K562 (cell line): Measurements from ENCODE around the gene STIM1. TPM values are rescaled to one million over a fixed set of nuclear protein-coding genes. Genes with fewer than 3 reads are reported as not detected.

Source experiments
- ARNT ChIP-seq, 2 experiments: fragments of 450-650 bp; IDR thresholded peaks; 2 replicates each; pipeline ENCODE4 v1.6.1; 2016; ENCODE audit warnings: mild to moderate bottlenecking in 1 of 2
- BCOR ChIP-seq: fragments of 450-650 bp; IDR thresholded peaks from 2 replicates; pipeline ENCODE4 v1.6.1; 2016
- CTBP1 ChIP-seq: fragments of 450-650 bp; IDR thresholded peaks from 2 replicates; pipeline ENCODE4 v1.6.1; 2016; ENCODE audit warnings: borderline replicate concordance
- E2F3 ChIP-seq: fragments of 250-450 bp; sonication (Bioruptor Pico); IDR thresholded peaks from 2 replicates; pipeline ENCODE4 v1.4.0; 2020; ENCODE audit warnings: mild to moderate bottlenecking
- JUND ChIP-seq, 2 experiments: IDR thresholded peaks; 2 replicates in 1 of 2; 3 replicates in 1 of 2; pipeline ENCODE4 v1.6.1; 2011; ENCODE audit warnings: borderline replicate concordance in 2 of 2, low read depth in 2 of 2, low read length in 2 of 2, improper control_type of control experiment in 1 of 2, missing biosample characterization in 1 of 2, missing genetic modification characterization in 1 of 2, missing genetic modification reagents in 1 of 2
- MEF2A ChIP-seq: IDR thresholded peaks from 2 replicates; pipeline ENCODE4 v1.6.1; 2011; ENCODE audit warnings: low read depth, mild to moderate bottlenecking, low read length, moderate library complexity; ENCODE audit not compliant: control insufficient read depth
- MTA1 ChIP-seq: fragments of 450-650 bp; IDR thresholded peaks from 2 replicates; pipeline ENCODE4 v1.6.1; 2017; ENCODE audit warnings: borderline replicate concordance
- POLR2A ChIP-seq: fragments of 450-650 bp; conservative IDR thresholded peaks from 2 replicates; pipeline ENCODE4 v1.6.1; 2016
- RBM15 ChIP-seq: fragments of 200-400 bp; formaldehyde crosslinking; IDR thresholded peaks from 2 replicates; pipeline ENCODE4 v1.6.1; 2018; ENCODE audit warnings: mild to moderate bottlenecking, low read length, moderate library complexity; ENCODE audit not compliant: insufficient read depth
- SOX6 ChIP-seq: fragments of 450-650 bp; IDR thresholded peaks from 2 replicates; pipeline ENCODE4 v1.6.1; 2014; ENCODE audit warnings: mild to moderate bottlenecking
- TAF1 ChIP-seq: IDR thresholded peaks from 2 replicates; pipeline ENCODE4 v1.6.1; 2011; ENCODE audit warnings: mild to moderate bottlenecking, low read length, moderate library complexity; ENCODE audit not compliant: insufficient read depth, control insufficient read depth, severe bottlenecking; ENCODE audit errors: extremely low read depth
- ZNF184 ChIP-seq: sonication (generic); formaldehyde crosslinking; IDR thresholded peaks from 2 replicates; pipeline ENCODE4 v1.5.0; 2020; ENCODE audit warnings: missing genetic modification reagents
- ZNF3 ChIP-seq: fragments of 250-450 bp; sonication (Bioruptor Pico); IDR thresholded peaks from 2 replicates; pipeline ENCODE4 v1.5.0; 2021; ENCODE audit warnings: mild to moderate bottlenecking, moderate library complexity
- polyA plus RNA-seq, 8 experiments: library from polyadenylated mRNA; depleted of rRNA in 4 of 8; stranded (reverse) in 5 of 8; unstranded in 3 of 8; fragments of >200 nt; fragmentation: Nextera tagmentation in 2 of 8; fragmentation: Illumina TruSeq in 1 of 8; extraction: Ambion mirVana in 2 of 8; extraction: Trizol in 1 of 8; gene quantifications; 2 replicates each; pipeline versions ENCODE4 v1.2.1 to v1.2.3, GENCODE V29; 2011 to 2014; ENCODE audit warnings: inconsistent platforms in 1 of 8, missing spikeins in 1 of 8
- total RNA-seq, 7 experiments: library from RNA; depleted of rRNA in 6 of 7; stranded (reverse); fragments of >200 nt in 6 of 7; fragmentation: Illumina TruSeq in 2 of 7; extraction: Trizol in 2 of 7; gene quantifications; 2 replicates each; pipeline versions ENCODE4 v1.2.1 to v1.2.3, GENCODE V29; 2011 to 2021; ENCODE audit warnings: low replicate concordance in 1 of 7
- TF ChIP-seq, protein P1 (sequence below): sonication (generic); formaldehyde crosslinking; IDR thresholded peaks from 2 replicates; pipeline ENCODE4 v1.8.0; 2023; ENCODE audit warnings: mild to moderate bottlenecking, missing genetic modification reagents
- TF ChIP-seq, protein P2 (sequence below): sonication (generic); formaldehyde crosslinking; IDR thresholded peaks from 2 replicates; pipeline ENCODE4 v1.8.0; 2023; ENCODE audit warnings: missing genetic modification reagents, mild to moderate bottlenecking, borderline replicate concordance
- TF ChIP-seq, protein P3 (sequence below): sonication (generic); formaldehyde crosslinking; IDR thresholded peaks from 2 replicates; pipeline ENCODE4 v1.8.0; 2022; ENCODE audit warnings: missing genetic modification reagents, mild to moderate bottlenecking, moderate library complexity, borderline replicate concordance
- TF ChIP-seq, protein P4 (sequence below), 2 experiments: fragments of 450-650 bp in 1 of 2; sonication (generic) in 1 of 2; formaldehyde crosslinking in 1 of 2; IDR thresholded peaks in 1 of 2; conservative IDR thresholded peaks in 1 of 2; 2 replicates each; pipeline versions ENCODE4 v1.6.1 to v1.8.1; 2016 to 2023; ENCODE audit warnings: mild to moderate bottlenecking in 2 of 2, moderate library complexity in 2 of 2, inconsistent platforms in 1 of 2, missing genetic modification reagents in 1 of 2

Gene STIM1
- total and polyA plus RNA-seq, 9 of the 15 experiments (the other 6 are each of a cell fraction or from before 2014, with no cell fraction given): 7.7 to 50.5 (median 22.5) TPM

DNA sequence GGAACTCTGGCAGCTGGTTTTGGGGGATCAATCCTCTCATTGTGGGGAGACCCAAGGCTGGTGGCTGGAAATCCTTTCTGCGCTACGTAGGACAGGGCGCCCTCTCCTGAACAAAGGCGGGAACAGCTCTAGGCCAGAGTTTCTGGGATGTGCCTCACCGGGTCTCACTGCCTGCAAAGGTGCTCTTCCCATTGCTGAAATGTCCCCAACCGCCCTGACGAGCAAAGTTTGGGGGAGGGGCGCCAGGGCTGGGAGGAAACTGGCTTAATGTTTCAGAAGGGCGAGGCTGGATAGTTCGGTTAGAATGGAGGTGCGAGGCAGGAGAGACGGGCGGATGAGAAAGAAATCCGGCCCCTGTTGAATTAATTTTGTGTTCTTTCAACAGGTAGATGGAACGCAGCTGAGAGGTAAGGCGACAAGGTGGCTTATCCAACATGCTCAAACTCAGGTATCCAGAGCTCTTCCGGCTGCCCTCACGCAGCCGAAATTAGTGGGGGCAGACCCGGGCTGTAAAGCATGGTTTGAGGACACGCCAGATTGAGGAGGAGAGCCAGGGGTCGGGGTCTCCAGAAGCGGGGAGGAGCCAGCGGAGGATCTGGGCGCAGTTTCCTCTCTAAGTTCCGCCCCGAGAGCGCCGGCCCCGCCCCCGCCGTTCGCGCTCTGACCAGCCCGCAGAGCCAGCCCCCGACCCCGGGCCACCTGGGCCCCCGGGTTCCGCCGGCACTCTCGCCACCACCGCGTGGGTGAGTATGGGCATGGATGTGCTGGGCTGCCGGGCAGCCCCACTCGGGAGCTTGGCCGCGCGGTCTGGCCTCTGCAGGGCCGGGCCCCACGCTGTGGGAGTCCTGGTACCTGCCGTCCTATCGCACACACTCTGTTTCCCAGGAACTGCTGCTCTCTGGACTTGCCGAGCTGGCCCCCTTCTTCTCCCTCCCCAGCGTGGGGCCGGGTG, 47.3 kb upstream of the STIM1 start, which contains the start of gene PGAP2 (continued):
- TF ChIP-seq MEF2A (no peak), RBM15 (no peak), ZNF184 (no peak), ZNF3 (CRISPR knock-in tag) (no peak), E2F3 (CRISPR knock-in tag) (no peak), JUND (IDR thresholded peaks at IDR 0.05; ENCODE audit: borderline replicate concordance, low read depth, low read length) (peak; percentile 47; the same call in 1 of the 2 replicates), JUND (tag; IDR thresholded peaks at IDR 0.05; ENCODE audit: borderline replicate concordance, low read depth, low read length) (no peak), MTA1 (0 out of 2 replicates have a peak, but pooled peaks have one; percentile 44), BCOR (no peak), SOX6 (peak; percentile 42; the same call in 1 of the 2 replicates), TAF1 (peak; percentile 15), ARNT (IDR thresholded peaks at IDR 0.05) (0 out of 4 replicates have a peak, but pooled peaks of 1 of the 2 experiments have one; percentile 25), POLR2A (peak; percentile 46), CTBP1 (peak; percentile 94)
- TF ChIP-seq, protein P1, sequence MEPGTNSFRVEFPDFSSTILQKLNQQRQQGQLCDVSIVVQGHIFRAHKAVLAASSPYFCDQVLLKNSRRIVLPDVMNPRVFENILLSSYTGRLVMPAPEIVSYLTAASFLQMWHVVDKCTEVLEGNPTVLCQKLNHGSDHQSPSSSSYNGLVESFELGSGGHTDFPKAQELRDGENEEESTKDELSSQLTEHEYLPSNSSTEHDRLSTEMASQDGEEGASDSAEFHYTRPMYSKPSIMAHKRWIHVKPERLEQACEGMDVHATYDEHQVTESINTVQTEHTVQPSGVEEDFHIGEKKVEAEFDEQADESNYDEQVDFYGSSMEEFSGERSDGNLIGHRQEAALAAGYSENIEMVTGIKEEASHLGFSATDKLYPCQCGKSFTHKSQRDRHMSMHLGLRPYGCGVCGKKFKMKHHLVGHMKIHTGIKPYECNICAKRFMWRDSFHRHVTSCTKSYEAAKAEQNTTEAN (CRISPR knock-in tag): no peak
- TF ChIP-seq, protein P2, sequence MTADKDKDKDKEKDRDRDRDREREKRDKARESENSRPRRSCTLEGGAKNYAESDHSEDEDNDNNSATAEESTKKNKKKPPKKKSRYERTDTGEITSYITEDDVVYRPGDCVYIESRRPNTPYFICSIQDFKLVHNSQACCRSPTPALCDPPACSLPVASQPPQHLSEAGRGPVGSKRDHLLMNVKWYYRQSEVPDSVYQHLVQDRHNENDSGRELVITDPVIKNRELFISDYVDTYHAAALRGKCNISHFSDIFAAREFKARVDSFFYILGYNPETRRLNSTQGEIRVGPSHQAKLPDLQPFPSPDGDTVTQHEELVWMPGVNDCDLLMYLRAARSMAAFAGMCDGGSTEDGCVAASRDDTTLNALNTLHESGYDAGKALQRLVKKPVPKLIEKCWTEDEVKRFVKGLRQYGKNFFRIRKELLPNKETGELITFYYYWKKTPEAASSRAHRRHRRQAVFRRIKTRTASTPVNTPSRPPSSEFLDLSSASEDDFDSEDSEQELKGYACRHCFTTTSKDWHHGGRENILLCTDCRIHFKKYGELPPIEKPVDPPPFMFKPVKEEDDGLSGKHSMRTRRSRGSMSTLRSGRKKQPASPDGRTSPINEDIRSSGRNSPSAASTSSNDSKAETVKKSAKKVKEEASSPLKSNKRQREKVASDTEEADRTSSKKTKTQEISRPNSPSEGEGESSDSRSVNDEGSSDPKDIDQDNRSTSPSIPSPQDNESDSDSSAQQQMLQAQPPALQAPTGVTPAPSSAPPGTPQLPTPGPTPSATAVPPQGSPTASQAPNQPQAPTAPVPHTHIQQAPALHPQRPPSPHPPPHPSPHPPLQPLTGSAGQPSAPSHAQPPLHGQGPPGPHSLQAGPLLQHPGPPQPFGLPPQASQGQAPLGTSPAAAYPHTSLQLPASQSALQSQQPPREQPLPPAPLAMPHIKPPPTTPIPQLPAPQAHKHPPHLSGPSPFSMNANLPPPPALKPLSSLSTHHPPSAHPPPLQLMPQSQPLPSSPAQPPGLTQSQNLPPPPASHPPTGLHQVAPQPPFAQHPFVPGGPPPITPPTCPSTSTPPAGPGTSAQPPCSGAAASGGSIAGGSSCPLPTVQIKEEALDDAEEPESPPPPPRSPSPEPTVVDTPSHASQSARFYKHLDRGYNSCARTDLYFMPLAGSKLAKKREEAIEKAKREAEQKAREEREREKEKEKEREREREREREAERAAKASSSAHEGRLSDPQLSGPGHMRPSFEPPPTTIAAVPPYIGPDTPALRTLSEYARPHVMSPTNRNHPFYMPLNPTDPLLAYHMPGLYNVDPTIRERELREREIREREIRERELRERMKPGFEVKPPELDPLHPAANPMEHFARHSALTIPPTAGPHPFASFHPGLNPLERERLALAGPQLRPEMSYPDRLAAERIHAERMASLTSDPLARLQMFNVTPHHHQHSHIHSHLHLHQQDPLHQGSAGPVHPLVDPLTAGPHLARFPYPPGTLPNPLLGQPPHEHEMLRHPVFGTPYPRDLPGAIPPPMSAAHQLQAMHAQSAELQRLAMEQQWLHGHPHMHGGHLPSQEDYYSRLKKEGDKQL (CRISPR knock-in tag): no peak
- TF ChIP-seq, protein P3, sequence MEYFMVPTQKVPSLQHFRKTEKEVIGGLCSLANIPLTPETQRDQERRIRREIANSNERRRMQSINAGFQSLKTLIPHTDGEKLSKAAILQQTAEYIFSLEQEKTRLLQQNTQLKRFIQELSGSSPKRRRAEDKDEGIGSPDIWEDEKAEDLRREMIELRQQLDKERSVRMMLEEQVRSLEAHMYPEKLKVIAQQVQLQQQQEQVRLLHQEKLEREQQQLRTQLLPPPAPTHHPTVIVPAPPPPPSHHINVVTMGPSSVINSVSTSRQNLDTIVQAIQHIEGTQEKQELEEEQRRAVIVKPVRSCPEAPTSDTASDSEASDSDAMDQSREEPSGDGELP (CRISPR knock-in tag): peak; percentile 10; the same call in 1 of the 2 replicates
- TF ChIP-seq, protein P4, sequence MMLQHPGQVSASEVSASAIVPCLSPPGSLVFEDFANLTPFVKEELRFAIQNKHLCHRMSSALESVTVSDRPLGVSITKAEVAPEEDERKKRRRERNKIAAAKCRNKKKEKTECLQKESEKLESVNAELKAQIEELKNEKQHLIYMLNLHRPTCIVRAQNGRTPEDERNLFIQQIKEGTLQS (IDR thresholded peaks at IDR 0.05): no peak
- TF ChIP-seq, protein P4 (CRISPR knock-in tag; conservative IDR thresholded peaks at IDR 0.05): no peak; the same call in 1 of the 2 replicates
